HCT116 (cell line): ENCODE data around the gene PCDH9. TPM values are rescaled to one million over a fixed set of nuclear protein-coding genes. Genes with fewer than 3 reads are reported as not detected.

ENCODE experiments used
- ATAC-seq: fragments of 200-7000 bp; cut with Tn5 transposase; 2 replicates; pipeline ENCODE4 v1.9.1; 2020; ENCODE audit warnings: mild to moderate bottlenecking, moderate library complexity
- BruUV-seq: library from RNA; stranded (reverse); fragments of 400-500 nt; replicated peaks from 2 replicates; lab custom pipeline; 2021; lab: Mats Ljungman, UMichigan
- CTCF ChIA-PET: fragments of 300-600 bp; sonication (Branson Sonifier 250); formaldehyde crosslinking; loops from one replicate; lab custom pipeline; 2021; ENCODE audit warnings: antibody characterized with exemption; lab: Charles Lee
- POLR2A ChIA-PET: fragments of 300-600, 350-600 bp; sonication (Branson Sonifier 250); formaldehyde crosslinking; loops from one replicate; lab custom pipeline; 2021; ENCODE audit warnings: antibody characterized with exemption; lab: Charles Lee
- RAD21 ChIA-PET, 2 experiments: fragments of 300-600 bp; sonication (Branson Sonifier 250); formaldehyde crosslinking; loops; one replicate each; lab custom pipeline; 2023; ENCODE audit warnings: low total read pairs in 2 of 2; ENCODE audit not compliant: uncharacterized antibody in 2 of 2, unreplicated experiment in 2 of 2, low non-redundant PET in 1 of 2; lab: Charles Lee
- DNase-seq: peaks from one replicate; pipeline ENCODE4 v3.0.0-alpha.2; 2010; ENCODE audit warnings: low read depth, low spot score
- H2AFZ ChIP-seq: fragments of 200-600 bp; shearing (Covaris generic), sonication (generic); 2 replicates; pipeline ENCODE4 v1.6.1; 2017; ENCODE audit warnings: low read depth, mixed run types, mixed read lengths, antibody characterized with exemption, low read length; ENCODE audit not compliant: poor library complexity, severe bottlenecking
- H3K27ac ChIP-seq: 2 replicates; pipeline ENCODE4 v1.5.1; 2012; ENCODE audit warnings: low read depth, low read length
- H3K27me3 ChIP-seq: fragments of 200-600 bp; sonication (generic); 2 replicates; pipeline ENCODE4 v1.6.1; 2016; ENCODE audit warnings: mixed run types, low read length, mixed read lengths; ENCODE audit not compliant: insufficient read depth
- H3K36me3 ChIP-seq, 2 experiments: fragments of 200-500 bp in 1 of 2; fragments of 200-600 bp in 1 of 2; sonication (Bioruptor generic) in 1 of 2; sonication (generic) in 1 of 2; 2 replicates each; pipeline versions ENCODE4 v1.5.1 to v1.6.1; 2014 to 2016; ENCODE audit warnings: low read length in 2 of 2, inconsistent platforms in 1 of 2, mixed read lengths in 1 of 2, mixed run types in 1 of 2; ENCODE audit not compliant: insufficient read depth in 2 of 2, control insufficient read depth in 1 of 2
- H3K4me1 ChIP-seq, 2 experiments: fragments of 200-600 bp in 1 of 2; sonication (generic) in 1 of 2; 2 replicates each; pipeline versions ENCODE4 v1.5.1 to v1.6.1; 2012 to 2017; ENCODE audit warnings: low read length in 2 of 2, inconsistent platforms in 1 of 2, mild to moderate bottlenecking in 1 of 2, mixed read lengths in 1 of 2, mixed run types in 1 of 2, moderate library complexity in 1 of 2; ENCODE audit not compliant: insufficient read depth in 2 of 2, control insufficient read depth in 1 of 2
- H3K4me2 ChIP-seq: fragments of 200-600 bp; sonication (generic); 2 replicates; pipeline ENCODE4 v1.6.1; 2017; ENCODE audit warnings: mixed run types, low read length, mixed read lengths
- H3K4me3 ChIP-seq, 2 experiments: fragments of 200-600 bp in 1 of 2; sonication (generic) in 1 of 2; replicated peaks in 1 of 2; 2 replicates each; pipeline ENCODE4 v1.5.1; 2011 to 2016; ENCODE audit warnings: low read length in 2 of 2, control low read depth in 1 of 2, low read depth in 1 of 2, mild to moderate bottlenecking in 1 of 2, mixed read lengths in 1 of 2, mixed run types in 1 of 2
- H3K79me2 ChIP-seq: fragments of 200-600 bp; sonication (generic); 2 replicates; pipeline ENCODE4 v1.6.1; 2017; ENCODE audit warnings: mild to moderate bottlenecking, mixed run types, low read length, moderate library complexity, mixed read lengths; ENCODE audit not compliant: insufficient read depth
- H3K9ac ChIP-seq: fragments of 200-600 bp; sonication (generic); 2 replicates; pipeline ENCODE4 v1.6.1; 2016; ENCODE audit warnings: low read length, mixed read lengths
- H3K9me2 ChIP-seq: fragments of 200-600 bp; sonication (generic), shearing (Covaris generic); 2 replicates; pipeline ENCODE4 v1.6.1; 2017; ENCODE audit warnings: mixed run types, mild to moderate bottlenecking, moderate library complexity; ENCODE audit not compliant: insufficient read depth
- H3K9me3 ChIP-seq, 2 experiments: fragments of 200-500 bp in 1 of 2; fragments of 200-600 bp in 1 of 2; sonication (Bioruptor generic) in 1 of 2; sonication (generic) in 1 of 2; 2 replicates each; pipeline ENCODE4 v1.6.1; 2014 to 2017; ENCODE audit warnings: low read length in 2 of 2, mixed read lengths in 2 of 2, inconsistent platforms in 1 of 2, low read depth in 1 of 2, mild to moderate bottlenecking in 1 of 2, mixed run types in 1 of 2, moderate library complexity in 1 of 2; ENCODE audit not compliant: control insufficient read depth in 1 of 2, insufficient read depth in 1 of 2
- H4K20me1 ChIP-seq: fragments of 200-600 bp; sonication (generic), shearing (Covaris generic); 2 replicates; pipeline ENCODE4 v1.6.1; 2017; ENCODE audit warnings: mixed run types, mild to moderate bottlenecking, moderate library complexity; ENCODE audit not compliant: insufficient read depth
- CEBPB ChIP-seq: IDR thresholded peaks from 2 replicates; pipeline ENCODE4 v1.6.1; 2012; ENCODE audit warnings: low read depth
- CTCF ChIP-seq, 3 experiments: fragments of 200-600 bp in 1 of 3; sonication (generic) in 1 of 3; IDR thresholded peaks in 2 of 3; conservative IDR thresholded peaks in 1 of 3; 2 replicates each; pipeline ENCODE4 v1.5.1; 2012 to 2017; ENCODE audit warnings: low read depth in 2 of 3, low read length in 2 of 3, antibody characterized with exemption in 1 of 3, borderline replicate concordance in 1 of 3, control low read depth in 1 of 3, mild to moderate bottlenecking in 1 of 3, mixed read lengths in 1 of 3, mixed run types in 1 of 3, moderate library complexity in 1 of 3; ENCODE audit not compliant: insufficient read depth in 1 of 3
- JUND ChIP-seq: IDR thresholded peaks from 2 replicates; pipeline ENCODE4 v1.6.1; 2012
- MAX ChIP-seq: IDR thresholded peaks from 2 replicates; pipeline ENCODE4 v1.6.1; 2012
- POLR2A ChIP-seq: IDR thresholded peaks from 2 replicates; pipeline ENCODE4 v1.7.0; 2011; ENCODE audit warnings: borderline replicate concordance; ENCODE audit not compliant: insufficient read depth, insufficient read length; ENCODE audit errors: extremely low read depth
- SP1 ChIP-seq: IDR thresholded peaks from 2 replicates; pipeline ENCODE4 v1.6.1; 2012; ENCODE audit warnings: low read depth
- YY1 ChIP-seq: IDR thresholded peaks from 2 replicates; pipeline ENCODE4 v1.6.1; 2011; ENCODE audit warnings: low read length, low read depth, moderate library complexity, mild to moderate bottlenecking; ENCODE audit not compliant: insufficient replicate concordance; ENCODE audit errors: extremely low read depth
- ZFX ChIP-seq: fragments of 450-650 bp; IDR thresholded peaks from 2 replicates; pipeline ENCODE4 v1.6.1; 2017
- intact Hi-C: fragments of 100-400 bp; cut with micrococcal nuclease; formaldehyde crosslinking; loops from 2 replicates; pipeline ENCODE4 v1.10.0; 2022
- total RNA-seq: library from RNA; stranded (reverse); gene quantifications from one replicate; pipeline ENCODE4 v1.2.1, GENCODE V29; 2021; ENCODE audit not compliant: unreplicated experiment

Gene PCDH9
- total RNA-seq, 1 experiment from 2014 or later, result 0.02 TPM

- intact Hi-C loops, result no loop called here
These were observed 602.6 kb downstream of the PCDH9 start for GRCh38 chr13:66627512-66627911.

More at GRCh38 chr13:66627512-66627911, 602.6 kb downstream of the PCDH9 start:
- Histone ChIP-seq H3K27me3 (no peaks in the 10 kb centered on the region), H4K20me1 (no peaks in the 10 kb centered on the region), H3K4me2 (no peak overlapping the region), H2AFZ (no peak overlapping the region), H3K9me3 (no peaks in the 10 kb centered on the region), H3K9ac (no peak overlapping the region), H3K79me2 (no peaks in the 10 kb centered on the region), H3K9me2 (no peaks in the 10 kb centered on the region; the same call in 1 of the 2 replicates), H3K4me1 (no peaks in the 10 kb centered on the region), H3K27ac (no peak overlapping the region), H3K36me3 (no peaks in the 10 kb centered on the region), H3K4me3 (no peak overlapping the region)
- POLR2A ChIA-PET, result interaction anchor here (1.1 kb wide), 1 partner anchor 28 kb away, joined by 4 read pairs; no protein-coding TSS in a partner anchor
- DNase-seq, result no peak
- BruUV-seq, result no TSS peak
- RAD21 ChIA-PET, result no interaction called here
- ATAC-seq, result no peak
- CTCF ChIA-PET, result no interaction called here
- TF ChIP-seq SP1 (no peak), MAX (no peak), YY1 (no peak), POLR2A (no peak), ZFX (no peak), CTCF (IDR thresholded peaks at IDR 0.05 in 2 of 3, conservative IDR thresholded peaks at IDR 0.05 in 1 of 3; ENCODE audit: borderline replicate concordance in 1 of 3, insufficient read depth in 1 of 3, low read depth in 2 of 3, low read length in 2 of 3) (0 out of 6 replicates have a peak, but pooled peaks of 1 of the 3 experiments have one; percentile 5), JUND (no peak), CEBPB (no peak)
